GM19467 (cell line): ENCODE measurements around the gene ANXA10.
"Not testable (repeated sequence)": the region's sequence is repeated elsewhere in the genome, so short reads cannot be mapped to it uniquely, and the experiment has no call there.

Experiments used
- ATAC-seq: cut with Tn5 transposase; IDR thresholded peaks from one replicate; pipeline ENCODE4 v1.9.1; 2021; ENCODE audit warnings: mild to moderate bottlenecking, moderate library complexity; ENCODE audit not compliant: unreplicated experiment

ANXA10 gene

DNA sequence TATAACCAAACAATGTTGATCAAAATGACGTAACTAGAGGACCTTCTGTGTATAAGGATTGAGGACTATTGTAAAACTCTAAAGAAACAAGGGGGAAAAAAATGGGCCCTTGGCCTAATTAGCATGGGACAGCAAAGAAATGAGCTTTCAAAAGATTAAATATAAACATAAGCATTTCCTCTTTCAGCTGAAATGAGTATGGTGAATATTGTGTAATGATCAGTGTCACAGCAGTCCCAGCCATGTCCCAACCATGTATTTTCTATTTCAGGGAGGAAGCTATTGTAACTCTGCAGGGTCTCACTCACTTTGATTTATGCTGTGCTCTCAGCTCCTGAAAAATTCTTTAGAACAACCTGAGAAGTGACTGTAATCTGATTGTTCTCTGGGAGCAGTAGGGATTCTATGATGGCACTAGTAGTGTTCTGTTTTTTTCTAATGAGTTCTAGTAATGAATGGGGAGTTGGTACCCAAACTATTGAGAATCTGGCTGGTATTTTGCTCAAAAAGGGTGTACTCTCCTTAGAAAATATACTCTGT, 25.8 kb downstream of the ANXA10 start:
- no peak for ATAC-seq

DNA sequence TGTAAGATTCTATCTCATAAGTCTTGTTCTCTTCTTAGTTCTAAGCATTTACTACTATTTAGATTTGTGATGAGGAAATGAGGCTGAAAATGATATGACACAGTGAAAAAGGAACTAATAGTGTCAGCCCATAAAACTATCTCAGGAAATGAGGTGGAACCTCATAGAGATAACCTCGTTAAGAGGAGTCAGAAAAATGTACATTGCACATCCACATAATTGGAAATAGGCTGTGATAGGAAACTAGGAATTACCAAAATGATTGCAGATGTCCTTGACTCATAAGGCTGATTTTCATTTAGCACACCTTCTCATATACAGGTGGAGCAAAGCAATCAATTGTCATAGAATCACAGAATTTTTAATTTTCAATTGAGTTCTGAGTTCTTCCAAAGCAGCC, 26.8 kb downstream of the ANXA10 start:
- ATAC-seq = no peak

DNA sequence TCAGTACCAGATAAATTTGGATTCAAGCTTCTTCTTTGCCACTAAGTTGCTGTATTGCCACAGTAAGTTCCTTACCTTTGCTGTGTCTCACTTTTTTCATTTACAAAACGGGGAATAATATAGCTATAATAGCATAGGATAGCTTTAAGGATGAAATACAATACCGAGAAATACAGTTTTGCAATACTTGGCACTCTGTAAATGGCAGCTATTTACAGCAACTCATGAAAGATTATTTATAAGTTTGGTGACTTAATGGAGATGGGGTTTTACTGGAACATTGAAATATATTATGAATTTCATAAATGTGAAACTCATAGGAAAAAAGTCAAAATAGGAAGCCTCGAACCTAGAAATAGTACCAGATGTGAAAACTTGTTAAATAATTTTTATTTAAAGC, 27.6 kb downstream of the ANXA10 start:
- no peak for ATAC-seq

DNA sequence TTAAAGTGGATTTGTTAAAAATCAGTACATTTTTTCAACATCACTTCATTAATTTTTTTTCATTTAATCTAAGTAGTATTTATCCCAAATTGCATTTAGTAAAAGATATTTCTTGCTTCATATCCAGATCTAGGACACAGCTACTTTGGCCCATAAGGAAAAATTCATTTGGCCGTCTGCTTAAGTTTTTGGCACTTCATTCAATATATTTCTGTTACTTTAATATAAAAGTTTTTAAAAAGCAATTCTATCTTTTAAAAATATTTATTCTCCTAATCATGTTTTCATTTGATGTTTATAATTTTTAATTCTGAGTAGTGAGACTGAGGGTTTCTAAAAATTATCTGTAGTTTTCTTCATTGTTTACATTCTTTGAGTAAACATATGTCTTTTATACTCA, 28.5 kb downstream of the ANXA10 start:
- no peak for ATAC-seq

DNA sequence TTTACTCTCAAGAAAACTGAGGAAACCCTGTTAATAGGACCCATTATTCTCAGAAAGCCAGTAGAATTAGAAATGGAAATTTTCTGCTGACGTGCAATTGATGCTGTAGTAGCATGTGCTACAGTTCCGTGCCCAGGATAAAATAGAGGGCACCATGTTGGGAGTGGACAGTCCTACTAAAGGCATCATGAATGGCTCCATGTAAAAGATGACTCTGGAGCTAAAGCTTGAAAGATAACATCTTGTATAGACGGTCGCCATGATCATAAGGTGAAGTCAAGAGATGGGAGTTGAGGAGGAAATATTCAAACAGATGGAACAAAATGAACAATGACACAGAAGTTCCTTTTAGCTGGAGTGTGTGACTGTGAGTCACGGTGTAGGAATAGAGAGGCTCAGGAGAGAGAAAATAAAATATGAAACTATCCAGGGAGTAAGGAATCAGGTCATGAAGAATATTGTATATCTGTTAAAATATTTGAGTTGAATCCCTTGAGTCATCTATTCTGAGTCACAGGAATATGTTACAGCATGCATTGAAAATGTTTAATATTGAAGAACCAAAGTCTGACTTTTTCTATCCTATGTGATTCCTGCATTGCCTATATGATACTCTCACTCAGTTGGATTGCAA, 31.8 kb downstream of the ANXA10 start:
- no peak for ATAC-seq

DNA sequence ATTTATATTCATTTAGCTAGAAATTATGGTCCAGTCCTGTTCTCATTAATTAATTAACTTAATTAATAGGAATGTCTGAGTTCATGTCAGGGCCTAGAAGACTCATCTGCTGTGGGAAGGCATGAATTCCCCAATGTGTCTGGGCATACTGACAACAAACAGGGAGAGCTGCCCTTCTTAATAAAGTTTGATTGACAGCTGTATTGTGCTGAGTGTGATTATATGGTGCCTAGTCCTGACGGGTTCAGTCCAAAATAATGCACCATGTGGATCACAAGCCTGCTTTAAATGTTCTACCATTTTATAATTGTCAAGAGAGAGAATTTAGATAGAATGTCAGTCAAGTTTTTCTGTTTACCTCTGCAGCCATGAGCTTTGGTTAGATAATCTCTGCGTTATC, 34.6 kb downstream of the ANXA10 start:
- no peak for ATAC-seq

- no peak for ATAC-seq
Observed at GRCh38 chr4:168128601-168129000, 36.3 kb downstream of the ANXA10 start.

- ATAC-seq = no peak
Observed at GRCh38 chr4:168129046-168129772, 36.9 kb downstream of the ANXA10 start.

GRCh38 chr4:168129802-168130201, 37.5 kb downstream of the ANXA10 start:
- ATAC-seq = no peak

- ATAC-seq = no peak
Observed at GRCh38 chr4:168131196-168131595, 38.9 kb downstream of the ANXA10 start.

GRCh38 chr4:168134651-168135050, 42.3 kb downstream of the ANXA10 start:
- ATAC-seq = no peak

GRCh38 chr4:168135860-168136259, 43.5 kb downstream of the ANXA10 start:
- not testable (repeated sequence) for ATAC-seq

DNA sequence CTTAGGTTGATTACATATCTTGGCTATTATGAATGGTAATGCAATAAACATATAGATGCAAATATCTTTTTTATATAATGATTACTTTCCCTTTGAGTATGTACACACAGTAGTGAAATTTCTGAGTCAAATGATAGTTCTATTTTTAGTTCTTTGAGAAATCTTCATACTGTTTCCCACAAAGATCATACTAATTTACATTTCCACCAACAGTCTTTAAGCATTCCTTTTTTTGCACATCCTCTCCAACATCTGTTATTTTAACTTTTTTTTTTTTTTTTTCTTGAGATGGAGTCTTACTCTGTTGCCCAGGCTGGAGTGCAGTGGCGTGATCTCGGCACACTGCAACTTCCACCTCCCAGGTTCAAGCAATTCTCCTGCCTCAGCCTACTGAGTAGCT, 45.4 kb downstream of the ANXA10 start:
- not testable (repeated sequence) for ATAC-seq

- no peak for ATAC-seq
Observed at GRCh38 chr4:168138143-168138542, 45.8 kb downstream of the ANXA10 start.

- no peak for ATAC-seq
Observed at GRCh38 chr4:168139336-168139735, 47.0 kb downstream of the ANXA10 start.

GRCh38 chr4:168141733-168142132, 49.4 kb downstream of the ANXA10 start:
- ATAC-seq = no peak

GRCh38 chr4:168143601-168144000, 51.3 kb downstream of the ANXA10 start:
- no peak for ATAC-seq

- ATAC-seq = no peak
Observed at GRCh38 chr4:168150420-168151050, 58.2 kb downstream of the ANXA10 start.

DNA sequence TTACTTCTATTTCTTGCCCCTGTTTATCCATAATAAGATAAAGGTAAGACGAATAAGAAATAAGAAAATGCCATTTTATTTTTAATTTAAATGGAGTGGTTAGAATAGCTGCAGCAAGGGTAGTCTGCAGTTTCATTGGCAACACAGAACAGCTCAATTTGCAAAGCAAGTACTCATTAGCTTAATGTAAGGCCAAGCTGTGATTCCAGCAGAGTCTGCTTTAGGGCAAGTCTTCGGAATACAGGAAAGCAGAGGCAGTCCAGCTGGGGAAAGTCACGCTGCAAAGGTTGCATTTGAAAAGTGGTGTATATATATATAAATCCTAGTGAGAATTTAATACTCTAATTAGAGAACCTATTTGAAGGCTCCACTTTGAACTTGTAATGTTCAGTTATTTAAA, 59.0 kb downstream of the ANXA10 start:
- ATAC-seq = no peak

- ATAC-seq = no peak
Observed at GRCh38 chr4:168152837-168153500, 60.6 kb downstream of the ANXA10 start.
